GM21360 (cell line): Measurements from ENCODE around the gene GPR151.

Experiments used
- ATAC-seq: cut with Tn5 transposase; IDR thresholded peaks from one replicate; pipeline ENCODE4 v1.9.1; 2021; ENCODE audit warnings: mild to moderate bottlenecking, moderate library complexity; ENCODE audit not compliant: unreplicated experiment

Gene GPR151

DNA sequence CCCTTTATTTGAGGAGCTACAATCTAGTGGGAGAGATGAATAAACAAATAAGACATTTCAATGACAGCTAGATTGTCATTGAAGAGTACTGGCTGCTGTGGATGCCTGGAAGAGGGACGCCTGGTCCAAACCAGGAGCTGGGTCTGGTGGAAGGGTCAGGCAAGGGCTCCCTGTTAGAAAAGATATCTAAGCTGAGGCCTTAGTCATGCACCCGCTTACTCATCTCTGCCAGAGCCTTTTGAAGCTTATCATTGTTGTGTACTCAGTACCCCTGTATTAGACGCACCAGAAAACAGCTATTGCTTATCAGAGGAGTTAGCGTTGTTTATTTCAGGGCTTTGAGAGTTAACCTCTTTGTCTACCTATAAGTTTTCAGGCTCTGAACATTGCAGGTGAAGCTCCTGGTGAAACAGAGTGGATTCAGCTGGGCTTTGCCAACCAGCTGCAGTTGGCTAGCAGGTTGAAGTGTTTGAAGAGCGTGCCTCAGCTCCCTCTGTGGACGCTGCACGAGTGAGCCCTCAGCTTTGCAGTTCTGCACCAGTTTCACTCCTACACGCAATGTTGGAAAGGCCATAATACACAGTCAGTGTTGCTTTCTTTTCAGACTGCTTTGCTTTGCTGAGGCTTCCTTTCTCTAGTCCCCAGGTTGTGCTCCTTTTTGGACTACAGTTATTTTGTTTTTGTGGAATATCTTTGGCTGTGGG, 5.6 kb upstream of the GPR151 start:
- no peak for ATAC-seq

DNA sequence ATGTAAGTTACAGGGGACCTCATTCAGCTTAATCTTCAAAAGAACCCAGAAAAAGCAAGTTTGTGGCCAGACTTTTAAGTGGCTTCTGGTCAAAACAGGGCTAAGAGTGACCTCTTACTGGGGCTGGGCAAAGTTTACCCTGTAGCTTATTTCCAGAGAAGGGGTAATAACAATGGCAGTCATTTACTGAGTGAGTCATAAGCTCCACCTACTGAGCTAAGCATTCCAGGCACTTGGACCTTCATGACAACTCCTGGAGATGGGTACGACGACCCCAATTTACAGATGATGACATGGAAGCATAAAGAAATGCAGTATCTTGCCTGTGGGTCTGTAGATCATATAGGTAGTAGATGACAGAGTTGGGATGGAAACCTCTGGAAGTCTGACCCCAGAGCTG, 4.7 kb upstream of the GPR151 start:
- no peak for ATAC-seq

DNA sequence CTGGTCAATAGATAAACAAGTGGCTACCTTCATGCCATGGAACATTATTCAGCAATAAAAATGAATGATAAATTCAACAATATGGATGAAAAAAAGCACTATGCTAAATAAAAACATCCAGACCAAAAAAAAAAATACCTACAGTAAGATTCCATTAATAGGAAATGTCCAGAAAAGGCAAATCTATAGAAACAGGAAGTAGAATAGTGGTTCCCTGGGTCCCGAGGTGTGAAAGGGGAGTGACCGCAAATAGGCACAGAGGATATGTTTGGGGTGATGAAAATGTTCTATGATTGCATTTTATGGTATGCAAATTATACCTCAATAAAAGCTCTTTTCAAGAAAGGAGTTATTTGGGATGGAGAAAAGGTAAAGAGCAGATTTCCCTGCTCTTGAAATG, 3.6 kb upstream of the GPR151 start:
- no peak for ATAC-seq

DNA sequence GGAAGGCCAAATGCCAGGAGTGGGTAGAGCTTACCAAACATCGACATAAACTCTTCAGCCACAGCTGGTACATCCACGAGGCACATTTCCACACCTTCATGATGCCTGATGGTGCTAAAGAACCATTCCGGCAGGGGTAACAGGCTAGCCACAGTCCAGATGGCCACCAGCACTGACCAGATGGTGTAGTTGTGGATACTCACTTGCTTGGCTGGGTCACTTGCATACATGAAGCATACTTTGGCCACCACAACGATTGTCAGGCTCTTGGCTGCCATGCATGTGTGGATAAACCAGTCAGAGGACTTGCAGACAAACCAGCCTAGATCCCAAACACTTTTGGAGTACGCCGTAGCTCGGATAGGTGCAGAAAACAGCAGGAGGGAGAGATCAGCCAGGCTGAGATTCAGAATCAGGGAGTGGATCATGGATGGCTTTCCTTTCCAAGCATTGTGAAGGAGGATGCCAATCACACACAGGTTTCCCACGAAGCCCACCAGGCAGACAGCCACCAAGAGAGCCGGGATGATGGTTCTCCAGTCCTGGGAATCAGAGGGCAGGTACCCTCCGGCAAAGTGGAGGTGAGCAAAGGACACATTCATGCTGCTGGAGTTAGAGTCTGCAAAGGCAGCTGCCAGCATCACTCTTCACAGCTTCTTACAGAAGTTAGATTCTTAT, 378 bp downstream of the GPR151 start:
- no peak for ATAC-seq

DNA sequence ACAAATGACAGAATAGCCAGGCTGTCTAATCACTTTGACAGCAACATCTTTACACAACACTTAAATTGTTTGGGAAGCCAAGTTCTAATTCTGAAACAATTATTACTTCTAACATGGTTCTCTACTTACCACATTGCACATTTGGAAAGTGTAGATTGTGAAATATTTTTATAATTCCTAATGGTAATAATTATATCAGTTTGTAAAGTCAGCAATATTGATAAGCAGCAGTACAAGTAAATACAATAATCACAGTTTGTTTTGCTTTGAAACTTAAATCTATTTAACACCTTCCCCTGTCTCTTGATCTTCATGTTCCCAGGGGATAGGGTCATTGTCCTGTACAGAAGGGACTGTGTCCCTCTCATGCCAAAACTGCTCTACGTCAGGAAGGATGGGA, 1.4 kb downstream of the GPR151 start:
- ATAC-seq: no peak

DNA sequence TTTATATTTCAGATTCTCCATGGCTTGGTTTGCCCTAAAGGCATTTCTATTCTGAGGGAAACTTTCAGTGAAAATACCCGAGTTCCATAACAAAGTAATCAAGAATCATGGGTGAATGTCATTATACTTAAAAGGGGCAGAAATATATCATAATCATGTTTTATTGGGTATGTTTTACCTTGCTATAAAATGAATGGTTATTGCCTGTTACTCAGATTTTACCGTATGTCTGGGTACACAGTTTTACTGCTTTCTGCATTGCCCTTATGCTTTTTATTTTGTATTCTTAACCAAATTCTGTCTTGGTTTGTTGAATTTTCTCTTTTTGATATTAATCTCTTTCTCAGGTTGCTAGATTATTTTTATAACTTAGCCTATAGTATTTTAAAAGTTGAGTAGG, 2.5 kb downstream of the GPR151 start:
- ATAC-seq: no peak

DNA sequence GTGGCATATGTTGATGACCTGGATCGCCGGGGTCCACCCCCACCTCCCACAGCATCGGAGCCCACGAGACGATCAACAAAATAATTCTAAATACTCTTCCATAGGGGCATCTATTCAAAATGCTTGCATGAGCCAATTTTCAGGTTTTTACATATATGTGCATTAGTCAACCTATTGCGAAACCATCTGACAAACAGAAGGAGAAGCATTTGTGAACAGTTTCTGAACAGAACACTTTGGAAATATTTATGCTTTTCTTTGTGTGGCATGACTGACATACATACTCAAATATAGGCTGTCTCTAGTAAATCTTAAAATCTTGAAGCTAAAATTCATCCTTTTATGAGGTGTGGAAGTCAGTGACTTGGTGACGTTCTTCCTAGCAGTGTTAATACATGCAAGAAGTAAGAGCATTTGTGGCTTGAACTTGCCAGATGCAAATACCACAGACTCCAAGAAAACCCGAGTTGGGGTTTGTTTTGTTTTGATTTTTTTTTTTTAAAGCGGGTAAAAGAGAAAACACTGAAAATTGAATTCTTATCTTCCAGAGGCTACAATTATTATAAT, 5.3 kb downstream of the GPR151 start:
- ATAC-seq: no peak

DNA sequence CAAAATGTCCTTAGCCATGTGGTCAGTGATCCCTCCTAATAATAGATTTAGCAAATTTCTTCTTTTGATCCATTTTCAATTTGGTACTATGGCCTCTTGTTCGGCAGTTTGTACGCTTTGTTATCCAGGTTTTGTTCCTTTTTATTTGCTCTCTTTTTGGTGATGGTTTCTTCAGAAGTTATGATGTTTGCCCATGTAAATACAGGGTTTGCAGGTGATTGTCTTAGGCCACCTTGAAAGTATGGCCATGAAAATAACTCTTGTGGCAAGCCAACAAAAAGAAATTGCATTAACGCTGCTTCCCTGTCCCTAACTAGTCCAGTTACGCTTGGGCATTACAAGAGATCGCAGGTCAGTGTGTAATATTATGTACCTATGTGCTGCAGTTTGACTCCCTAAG, 8.6 kb downstream of the GPR151 start:
- ATAC-seq: no peak

DNA sequence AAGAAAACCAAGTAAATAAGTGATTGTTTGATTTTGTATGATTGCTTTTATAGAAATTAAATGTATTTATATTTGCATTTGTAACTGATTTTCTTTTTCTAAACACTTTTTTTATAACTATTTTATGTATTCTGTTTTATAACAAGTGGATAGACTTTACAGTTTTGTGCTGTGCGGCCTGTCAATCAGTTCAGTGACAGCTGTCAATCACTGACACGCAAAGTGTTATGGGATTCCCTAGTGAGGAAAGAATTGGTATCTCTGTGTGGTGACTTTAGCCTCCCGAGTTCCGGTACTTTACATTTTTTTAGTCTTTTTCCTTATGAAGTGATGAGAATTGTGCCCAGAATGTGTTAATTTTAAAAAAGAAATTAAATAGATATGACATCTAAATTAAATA, 16.3 kb downstream of the GPR151 start:
- no peak for ATAC-seq

DNA sequence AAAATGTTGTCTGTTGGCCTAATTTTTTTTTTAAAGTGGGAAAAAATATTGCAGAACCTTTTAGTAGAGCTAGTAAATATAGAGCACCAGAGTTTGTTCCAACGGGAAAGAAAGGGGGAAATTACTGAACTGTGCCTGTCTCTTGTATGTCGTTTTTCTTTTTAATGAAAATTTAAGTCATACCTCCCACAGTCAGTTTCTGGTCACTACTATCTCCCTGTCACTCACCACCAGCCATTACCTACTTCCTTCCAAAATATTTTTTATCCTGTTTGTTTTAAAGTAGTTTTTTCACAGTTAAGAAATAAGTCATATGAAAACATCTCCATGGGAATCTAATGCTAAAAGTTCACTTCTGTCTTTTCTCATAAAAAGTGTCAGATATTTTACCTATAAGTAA, 21.3 kb downstream of the GPR151 start:
- ATAC-seq: no peak

DNA sequence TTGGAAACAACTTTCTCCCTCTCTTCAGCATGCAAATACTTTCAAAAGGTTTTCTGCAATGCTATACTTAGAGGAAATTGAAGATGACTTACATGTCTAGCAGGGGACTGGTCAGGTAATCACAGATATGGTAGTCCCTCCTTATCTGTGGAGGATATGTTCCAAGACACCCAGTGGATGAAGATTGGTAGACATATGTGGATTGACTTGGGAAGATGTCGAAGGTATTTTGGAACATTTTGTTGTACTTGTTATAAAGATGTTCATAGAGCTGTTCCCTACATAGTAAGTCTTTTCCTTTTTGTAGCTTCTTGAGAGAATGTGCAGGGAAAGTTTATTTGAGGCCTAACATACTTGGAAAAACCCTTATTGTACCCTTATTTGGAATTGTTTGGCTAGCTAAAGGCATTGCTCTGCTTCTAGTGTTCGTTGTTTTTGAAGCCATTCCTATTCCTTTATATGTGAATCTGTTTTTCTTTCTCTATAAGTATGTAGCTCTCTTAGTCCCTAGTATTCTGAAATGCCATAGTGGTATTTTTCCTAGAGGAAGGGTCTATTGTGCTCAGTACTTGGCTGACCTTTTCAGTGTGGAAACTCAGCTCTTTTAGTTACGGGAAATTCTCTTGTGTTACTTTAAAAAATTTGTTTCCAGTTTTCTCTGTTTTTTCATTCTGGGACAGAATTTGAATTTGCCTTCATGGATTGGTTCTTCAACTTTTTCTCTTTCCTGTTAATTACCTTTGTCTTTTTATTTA, 25.7 kb downstream of the GPR151 start:
- no peak for ATAC-seq

DNA sequence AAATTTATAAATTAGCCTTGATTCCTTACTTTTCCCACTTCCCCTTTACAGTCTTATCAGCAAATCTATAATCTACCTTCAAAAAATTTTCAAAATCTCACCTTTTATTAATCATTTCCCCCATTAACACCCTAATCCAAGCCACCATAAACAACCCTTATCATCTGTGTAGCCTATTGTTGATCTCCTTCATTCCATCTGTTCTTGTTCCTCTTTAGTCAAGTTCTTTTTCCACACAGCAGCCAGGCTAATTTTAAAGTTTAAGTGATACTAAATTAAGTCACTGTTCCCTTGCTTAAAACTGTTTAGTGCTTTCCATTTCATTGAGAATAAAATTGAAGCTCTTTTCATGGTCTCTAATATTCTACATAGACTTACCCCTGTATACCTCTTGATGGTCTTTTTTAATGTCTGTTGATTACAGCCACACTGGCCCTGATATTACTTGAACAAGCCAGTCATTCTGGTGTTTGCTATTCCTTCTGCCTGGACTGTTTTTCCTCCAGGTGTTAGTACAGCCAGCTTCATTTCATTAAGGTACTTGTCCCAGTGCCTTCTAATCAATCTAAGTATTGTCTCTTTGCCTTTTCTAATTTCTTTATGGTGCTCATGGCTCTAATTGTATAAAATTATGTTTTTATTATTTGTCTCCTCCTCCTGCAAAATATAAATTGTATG, 31.1 kb downstream of the GPR151 start:
- no peak for ATAC-seq

DNA sequence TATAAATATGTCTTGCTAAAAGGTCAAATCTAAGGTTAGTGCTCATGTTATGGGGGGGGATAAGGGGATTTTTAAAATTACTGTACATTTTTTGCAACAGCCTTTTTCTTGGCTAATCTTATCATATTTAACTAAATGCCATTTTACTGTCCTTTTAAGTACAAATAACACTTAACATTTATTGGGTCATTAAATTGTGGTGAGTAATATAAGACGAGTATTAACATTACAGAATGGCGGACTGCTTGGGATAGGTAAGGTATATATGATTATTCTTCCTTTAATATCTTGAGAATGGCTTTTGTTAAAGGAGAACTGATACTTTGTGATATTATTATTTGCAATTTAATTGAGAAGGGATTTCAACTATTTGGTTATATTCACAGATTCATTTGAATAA, 33.2 kb downstream of the GPR151 start:
- no peak for ATAC-seq

DNA sequence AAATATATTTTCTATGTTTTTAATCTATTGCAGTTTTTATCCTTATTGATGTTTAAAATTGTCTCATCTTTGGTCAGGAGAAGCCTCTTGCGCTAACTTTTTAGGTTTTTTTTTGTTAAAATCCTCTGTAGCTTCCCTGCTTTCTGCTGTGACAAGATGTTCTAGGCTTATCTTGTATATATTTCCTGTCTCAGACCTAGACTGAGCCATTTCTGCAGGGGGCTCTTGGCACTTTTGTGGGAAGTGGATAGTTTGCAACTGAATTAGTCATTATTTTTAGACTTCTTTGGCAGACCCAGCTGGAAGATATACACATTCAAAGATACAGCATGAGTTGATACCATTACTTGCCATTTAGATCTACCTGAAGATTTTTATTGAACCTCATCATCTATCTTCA, 40.1 kb downstream of the GPR151 start:
- ATAC-seq: no peak

DNA sequence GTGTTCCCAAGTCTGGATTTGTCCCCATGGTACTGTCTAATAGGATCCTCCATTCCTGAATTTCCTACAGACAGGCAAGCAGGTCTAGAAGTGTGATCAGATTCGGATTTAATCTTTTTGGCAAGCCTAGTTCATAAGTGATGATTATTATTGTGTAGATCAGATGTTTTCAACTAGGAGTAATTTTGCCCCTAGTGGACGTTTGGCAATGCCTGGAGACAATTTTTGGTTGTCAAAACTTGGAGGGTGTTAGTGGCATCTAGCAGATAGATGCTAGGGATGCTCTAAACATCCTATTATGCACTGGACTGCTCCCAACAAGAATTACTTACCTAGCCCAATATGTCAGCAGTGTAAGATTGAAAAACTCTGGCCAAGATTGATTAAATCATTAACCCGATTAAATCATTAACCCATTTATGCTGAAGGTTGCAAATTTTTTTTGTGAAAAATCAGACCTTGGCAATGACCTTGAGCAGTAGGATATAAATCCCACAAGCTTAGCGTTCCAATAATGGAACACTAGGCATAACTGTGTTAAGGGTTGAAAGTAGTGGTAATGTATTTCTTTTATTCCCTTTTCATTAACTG, 40.7 kb downstream of the GPR151 start:
- ATAC-seq: no peak

DNA sequence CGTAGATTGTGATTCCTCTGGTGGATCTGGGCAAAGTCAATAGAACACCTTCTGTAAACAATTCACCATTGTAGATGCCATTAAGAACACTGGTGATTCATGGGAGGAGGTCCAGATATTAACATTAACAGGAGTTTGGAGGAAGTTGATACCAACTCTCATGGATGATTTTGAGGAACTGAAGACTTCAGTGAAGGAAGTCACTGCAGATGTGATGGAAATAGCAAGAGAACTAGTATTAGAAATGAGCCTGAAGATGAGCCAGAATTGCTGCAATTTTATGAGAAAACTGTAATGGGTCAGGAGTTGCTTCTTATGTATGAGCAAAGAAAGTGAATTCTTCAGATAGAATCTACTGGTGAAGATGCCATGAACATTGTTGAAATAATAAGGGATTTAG, 41.9 kb downstream of the GPR151 start:
- no peak for ATAC-seq

DNA sequence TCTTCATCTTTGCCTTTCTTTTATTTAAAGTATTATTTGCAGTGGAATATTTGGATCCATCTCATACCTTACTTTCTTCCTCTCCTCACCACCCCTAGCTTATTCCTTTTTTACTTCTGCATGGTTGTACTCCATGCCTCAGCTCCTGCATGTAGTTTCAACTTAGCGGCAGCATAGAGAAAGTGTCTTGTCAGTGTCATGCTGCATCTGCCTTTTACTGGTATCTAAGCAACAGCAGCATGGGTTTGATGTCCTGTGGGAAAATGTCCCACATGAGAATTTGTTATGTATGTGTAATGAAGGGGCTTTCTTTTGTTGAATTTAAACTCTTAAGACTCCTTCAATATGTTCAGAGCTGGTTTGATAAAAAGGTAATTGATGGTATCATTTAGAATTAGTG, 48.2 kb downstream of the GPR151 start:
- ATAC-seq: no peak

DNA sequence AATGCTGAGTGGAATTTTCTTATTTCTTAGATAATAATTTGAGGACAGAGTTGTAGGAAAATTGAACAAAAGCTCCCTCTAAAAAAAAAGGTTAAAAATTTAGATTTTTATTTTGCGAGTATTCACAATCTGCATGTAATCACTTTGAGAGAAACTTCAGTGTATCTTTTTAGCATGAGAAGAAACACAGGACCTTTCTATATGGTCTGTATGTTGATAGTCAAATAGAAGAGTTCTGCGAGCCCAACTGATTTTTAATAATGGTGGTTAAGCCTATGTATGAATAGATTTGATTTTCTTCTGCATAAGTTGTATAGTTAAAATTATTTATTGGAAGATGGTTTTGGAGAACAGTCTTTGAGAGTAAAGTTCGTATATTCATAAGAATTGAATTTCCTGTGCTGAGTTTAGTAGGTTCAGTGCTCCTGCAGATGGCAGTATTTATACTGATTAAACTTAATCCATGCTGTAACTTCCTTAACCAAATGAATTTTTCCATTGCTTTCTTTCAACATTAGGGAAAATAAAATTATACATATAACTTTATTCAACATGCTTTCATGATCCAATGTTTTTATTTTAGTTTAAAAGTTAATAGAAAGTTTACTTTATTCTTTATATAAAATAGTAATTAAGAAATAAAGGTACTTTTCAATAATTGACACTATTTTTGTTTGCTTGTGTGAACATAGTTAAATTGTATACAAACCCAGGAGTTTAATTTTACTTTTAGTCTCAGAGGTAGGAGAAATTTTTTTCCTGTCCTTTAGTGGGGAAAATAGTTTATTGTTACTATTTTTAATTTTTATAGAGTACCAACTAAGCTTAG, 49.3 kb downstream of the GPR151 start:
- ATAC-seq: no peak

DNA sequence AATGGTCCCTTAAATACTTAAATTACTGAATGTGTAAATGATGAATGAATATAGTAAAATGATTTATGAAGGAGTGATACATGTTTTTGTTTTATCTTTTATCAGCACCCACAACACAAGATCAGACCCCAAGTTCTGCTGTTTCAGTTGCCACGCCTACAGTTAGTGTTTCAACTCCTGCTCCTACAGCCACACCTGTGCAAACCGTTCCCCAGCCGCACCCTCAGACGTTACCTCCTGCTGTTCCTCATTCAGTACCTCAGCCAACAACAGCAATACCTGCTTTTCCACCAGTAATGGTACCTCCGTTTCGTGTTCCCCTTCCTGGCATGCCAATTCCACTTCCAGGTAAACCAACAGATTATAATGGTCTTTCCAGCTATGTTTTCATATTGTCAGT, 52.5 kb downstream of the GPR151 start:
- no peak for ATAC-seq
